IPS-18a (cell line): ENCODE measurements around the gene BLTP2.
"Not testable (repeated sequence)": the region's sequence is repeated elsewhere in the genome, so short reads cannot be mapped to it uniquely, and the experiment has no call there.

ENCODE experiments used
- H3K27ac ChIP-seq: one replicate; pipeline ENCODE4 v1.5.1; 2013; ENCODE audit warnings: low read length
- H3K27me3 ChIP-seq: one replicate; pipeline ENCODE4 v1.6.1; 2013; ENCODE audit warnings: mild to moderate bottlenecking, low read length; ENCODE audit not compliant: control insufficient read depth, insufficient read depth
- H3K36me3 ChIP-seq: one replicate; pipeline ENCODE4 v1.6.1; 2013; ENCODE audit warnings: low read depth, low read length; ENCODE audit not compliant: control insufficient read depth
- H3K4me1 ChIP-seq: one replicate; pipeline ENCODE4 v1.6.1; 2013; ENCODE audit warnings: low read depth, low read length; ENCODE audit not compliant: control insufficient read depth
- H3K4me3 ChIP-seq: one replicate; pipeline ENCODE4 v1.5.1; 2013; ENCODE audit warnings: low read length
- H3K9ac ChIP-seq: one replicate; pipeline ENCODE4 v1.6.1; 2013; ENCODE audit warnings: mild to moderate bottlenecking, low read length, moderate library complexity
- H3K9me3 ChIP-seq: one replicate; pipeline ENCODE4 v1.6.1; 2013; ENCODE audit warnings: low read depth, low read length; ENCODE audit not compliant: control insufficient read depth

The BLTP2 gene

GRCh38 chr17:28665994-28666393, 21.0 kb upstream of the BLTP2 start:
- Histone ChIP-seq H3K4me3 (no peak overlapping the region), H3K27me3 (no peaks in the 10 kb centered on the region), H3K4me1 (peaks cover 8% of the 10 kb centered on the region), H3K9ac (no peak overlapping the region), H3K27ac (no peak overlapping the region), H3K9me3 (no peaks in the 10 kb centered on the region), H3K36me3 (peaks cover 28% of the 10 kb centered on the region)

- Histone ChIP-seq H3K9ac (peak overlapping the region; percentile 92), H3K4me1 (peaks cover 9% of the 10 kb centered on the region), H3K27me3 (no peaks in the 10 kb centered on the region), H3K36me3 (peaks cover 11% of the 10 kb centered on the region), H3K9me3 (peaks cover 4% of the 10 kb centered on the region), H3K4me3 (peak overlapping the region; percentile 97), H3K27ac (no peak overlapping the region)
These were observed 18.8 kb upstream of the BLTP2 start for GRCh38 chr17:28663723-28664122.

GRCh38 chr17:28662527-28662829, 17.5 kb upstream of the BLTP2 start:
- Histone ChIP-seq H3K9me3 (peaks cover 4% of the 10 kb centered on the region), H3K9ac (peak overlapping the region; percentile 92), H3K27me3 (no peaks in the 10 kb centered on the region), H3K4me3 (peak overlapping the region; percentile 97), H3K4me1 (peaks cover 9% of the 10 kb centered on the region), H3K36me3 (peaks cover 4% of the 10 kb centered on the region), H3K27ac (peak overlapping the region; percentile 85)

GRCh38 chr17:28661635-28662526, 16.9 kb upstream of the BLTP2 start, which contains the start of the genes SDF2 and SUPT6H:
SDF2 (minus strand) TSS chr17:28661906; CDS start chr17:28661876, 30 bp downstream.
SUPT6H (plus strand) TSS chr17:28662205; CDS start chr17:28673402, 11,197 bp downstream.
- Histone ChIP-seq H3K9ac (peak within 1 kb of the TSS; percentile 92), H3K4me1 (peaks cover 9% of the 10 kb centered on the region), H3K36me3 (peaks cover 4% of the 10 kb centered on the region), H3K4me3 (peak within 1 kb of the TSS; percentile 97), H3K9me3 (peaks cover 4% of the 10 kb centered on the region), H3K27me3 (no peaks in the 10 kb centered on the region), H3K27ac (peak within 1 kb of the TSS; percentile 85)

GRCh38 chr17:28659497-28659881, 14.5 kb upstream of the BLTP2 start:
- H3K36me3 ChIP-seq, H3K27me3 ChIP-seq, H3K9me3 ChIP-seq, H3K27ac ChIP-seq, H3K9ac ChIP-seq, H3K4me1 ChIP-seq, H3K4me3 ChIP-seq: not testable (repeated sequence)

GRCh38 chr17:28658766-28659496, 14.0 kb upstream of the BLTP2 start:
- H3K4me1 ChIP-seq, H3K9ac ChIP-seq, H3K4me3 ChIP-seq, H3K27me3 ChIP-seq, H3K9me3 ChIP-seq, H3K27ac ChIP-seq, H3K36me3 ChIP-seq: not testable (repeated sequence)

- not testable (repeated sequence) for H3K27ac ChIP-seq, H3K36me3 ChIP-seq
These were observed 13.4 kb upstream of the BLTP2 start for GRCh38 chr17:28658342-28658741.

GRCh38 chr17:28657756-28658155, 12.8 kb upstream of the BLTP2 start:
- Histone ChIP-seq H3K9ac (no peak overlapping the region), H3K9me3 (peaks cover 4% of the 10 kb centered on the region), H3K27me3 (no peaks in the 10 kb centered on the region), H3K36me3 (peaks cover 5% of the 10 kb centered on the region), H3K4me3 (no peak overlapping the region), H3K4me1 (peaks cover 5% of the 10 kb centered on the region), H3K27ac (no peak overlapping the region)

More at GRCh38 chr17:28658342-28658741, 13.4 kb upstream of the BLTP2 start:
- not testable (repeated sequence) for H3K27me3 ChIP-seq, H3K9ac ChIP-seq, H3K4me1 ChIP-seq, H3K4me3 ChIP-seq, H3K9me3 ChIP-seq

GRCh38 chr17:28655160-28655559, 10.2 kb upstream of the BLTP2 start:
- H3K9ac ChIP-seq = no peak overlapping the region
- no peak overlapping the region for H3K27ac ChIP-seq
- H3K4me3 ChIP-seq = no peak overlapping the region
- peaks cover 17% of the 10 kb centered on the region for H3K36me3 ChIP-seq
- no peaks in the 10 kb centered on the region for H3K27me3 ChIP-seq
- no peaks in the 10 kb centered on the region for H3K9me3 ChIP-seq
- H3K4me1 ChIP-seq = no peaks in the 10 kb centered on the region

GRCh38 chr17:28648698-28649097, 3.7 kb upstream of the BLTP2 start:
- Histone ChIP-seq H3K4me3 (no peak overlapping the region), H3K36me3 (peaks cover 22% of the 10 kb centered on the region), H3K27me3 (no peaks in the 10 kb centered on the region), H3K27ac (no peak overlapping the region), H3K9ac (no peak overlapping the region), H3K4me1 (peaks cover 4% of the 10 kb centered on the region), H3K9me3 (no peaks in the 10 kb centered on the region)

- H3K36me3 ChIP-seq = peaks cover 26% of the 10 kb centered on the region
- H3K27me3 ChIP-seq = no peaks in the 10 kb centered on the region
- no peak overlapping the region for H3K27ac ChIP-seq
- H3K4me3 ChIP-seq = no peak overlapping the region
- no peaks in the 10 kb centered on the region for H3K9me3 ChIP-seq
- H3K4me1 ChIP-seq = peaks cover 4% of the 10 kb centered on the region
- no peak overlapping the region for H3K9ac ChIP-seq
These were observed 1.2 kb upstream of the BLTP2 start for GRCh38 chr17:28646039-28646754.
